H1 (cell line): Measurements from ENCODE around the gene GGT6. TPM values are rescaled to one million over a fixed set of nuclear protein-coding genes. Genes with fewer than 3 reads are reported as not detected.

ENCODE experiments used
- CTCF ChIA-PET: fragments of 300-600 bp; sonication (Branson Sonifier 250); formaldehyde crosslinking; loops from one replicate; lab custom pipeline; 2021; ENCODE audit not compliant: partially characterized antibody; lab: Charles Lee
- POLR2A ChIA-PET: fragments of 300-600 bp; sonication (Branson Sonifier 250); formaldehyde crosslinking; loops from one replicate; lab custom pipeline; 2021; ENCODE audit warnings: inconsistent platforms; ENCODE audit not compliant: partially characterized antibody; lab: Charles Lee
- DNase-seq, 2 experiments: peaks; one replicate each; pipeline versions ENCODE4 v3.0.0 to v3.0.0-alpha.2; 2010 to 2022; ENCODE audit warnings: low spot score in 2 of 2, low read depth in 1 of 2, mixed read lengths in 1 of 2
- FAIRE-seq: peaks from 2 replicates; lab custom pipeline; 2011; peaks lifted over from hg19 to GRCh38; lab: Jason Lieb, UNC
- H2AFZ ChIP-seq: 2 replicates; pipeline ENCODE4 v1.8.1; 2012; ENCODE audit warnings: low read length, inconsistent platforms
- H2AK5ac ChIP-seq: 2 replicates; pipeline ENCODE4 v1.6.1; 2013; ENCODE audit warnings: low read depth, low read length
- H2BK120ac ChIP-seq: replicated peaks from 2 replicates; pipeline ENCODE3; 2013; ENCODE audit warnings: low read depth, low read length, inconsistent platforms
- H2BK12ac ChIP-seq: 2 replicates; pipeline ENCODE4 v1.6.1; 2013; ENCODE audit warnings: low read depth, low read length
- H2BK15ac ChIP-seq: 2 replicates; pipeline ENCODE4 v1.6.1; 2013; ENCODE audit warnings: low read length
- H2BK20ac ChIP-seq: 2 replicates; pipeline ENCODE4 v1.6.1; 2013; ENCODE audit warnings: low read length
- H2BK5ac ChIP-seq: 2 replicates; pipeline ENCODE4 v1.6.1; 2013; ENCODE audit warnings: low read depth, low read length
- H3K14ac ChIP-seq: 2 replicates; pipeline ENCODE4 v1.6.1; 2013; ENCODE audit warnings: inconsistent platforms; ENCODE audit not compliant: insufficient read length
- H3K18ac ChIP-seq: 2 replicates; pipeline ENCODE4 v1.6.1; 2013; ENCODE audit warnings: low read length; ENCODE audit errors: extremely low read depth
- H3K23ac ChIP-seq: 2 replicates; pipeline ENCODE4 v1.6.1; 2013; ENCODE audit warnings: inconsistent platforms; ENCODE audit not compliant: insufficient read length
- H3K23me2 ChIP-seq: 2 replicates; pipeline ENCODE4 v1.6.1; 2013; ENCODE audit warnings: low read depth, low read length
- H3K27ac ChIP-seq: 2 replicates; pipeline ENCODE4 v1.6.1; 2011; ENCODE audit warnings: low read depth, low read length, inconsistent platforms
- H3K27me3 ChIP-seq, 4 experiments: replicated peaks in 1 of 4; 1 replicate in 1 of 4; 2 replicates in 3 of 4; pipeline versions ENCODE4 v1.6.1 to v1.8.1; 2011 to 2013; ENCODE audit warnings: low read length in 3 of 4, mild to moderate bottlenecking in 3 of 4, inconsistent platforms in 2 of 4, mixed read lengths in 2 of 4, moderate library complexity in 1 of 4; ENCODE audit not compliant: control insufficient read depth in 3 of 4, insufficient read depth in 3 of 4; ENCODE audit errors: extremely low read depth in 1 of 4
- H3K36me3 ChIP-seq, 4 experiments: 2 replicates each; pipeline versions ENCODE4 v1.6.1 to v1.8.1; 2011 to 2013; ENCODE audit warnings: mild to moderate bottlenecking in 4 of 4, low read length in 3 of 4, moderate library complexity in 2 of 4, control low read depth in 1 of 4, inconsistent platforms in 1 of 4; ENCODE audit not compliant: insufficient read depth in 4 of 4, control insufficient read depth in 2 of 4
- H3K4ac ChIP-seq: replicated peaks from 2 replicates; pipeline ENCODE3; 2013; ENCODE audit warnings: low read length, low read depth, mixed read lengths, inconsistent platforms; ENCODE audit not compliant: insufficient read length
- H3K4me1 ChIP-seq, 4 experiments: replicated peaks in 1 of 4; 1 replicate in 1 of 4; 2 replicates in 3 of 4; pipeline versions ENCODE4 v1.6.1 to v1.8.1; 2011 to 2013; ENCODE audit warnings: low read length in 3 of 4, inconsistent platforms in 2 of 4, mixed read lengths in 1 of 4; ENCODE audit not compliant: insufficient read depth in 4 of 4, control insufficient read depth in 3 of 4
- H3K4me2 ChIP-seq, 2 experiments: 2 replicates each; pipeline versions ENCODE4 v1.6.1 to v1.8.1; 2011 to 2013; ENCODE audit warnings: low read depth in 2 of 2, low read length in 2 of 2, control low read depth in 1 of 2, inconsistent platforms in 1 of 2, mild to moderate bottlenecking in 1 of 2; ENCODE audit not compliant: insufficient read depth in 1 of 2
- H3K4me3 ChIP-seq, 4 experiments: fragments of 200-600, 300-600 bp in 1 of 4; sonication (generic), shearing (Covaris generic), sonication (Bioruptor Twin) in 1 of 4; 2 replicates each; pipeline versions ENCODE4 v1.5.1 to v1.8.1; 2011 to 2016; ENCODE audit warnings: low read length in 4 of 4, low read depth in 3 of 4, control low read depth in 2 of 4, inconsistent platforms in 2 of 4, mild to moderate bottlenecking in 2 of 4, mixed read lengths in 1 of 4, moderate library complexity in 1 of 4; ENCODE audit not compliant: insufficient read depth in 2 of 4; ENCODE audit errors: extremely low read depth in 1 of 4
- H3K56ac ChIP-seq: replicated peaks from 2 replicates; pipeline ENCODE3; 2013; ENCODE audit warnings: low read depth, mild to moderate bottlenecking, mixed read lengths, low read length, inconsistent platforms; ENCODE audit not compliant: insufficient read length
- H3K79me1 ChIP-seq: 2 replicates; pipeline ENCODE4 v1.6.1; 2013; ENCODE audit warnings: low read depth, low read length, control low read depth
- H3K79me2 ChIP-seq, 2 experiments: 2 replicates each; pipeline versions ENCODE4 v1.6.1 to v1.8.1; 2012 to 2013; ENCODE audit warnings: low read length in 2 of 2, mild to moderate bottlenecking in 2 of 2, inconsistent platforms in 1 of 2; ENCODE audit not compliant: insufficient read depth in 2 of 2, control insufficient read depth in 1 of 2
- H3K9ac ChIP-seq, 4 experiments: replicated peaks in 1 of 4; 1 replicate in 1 of 4; 2 replicates in 3 of 4; pipeline versions ENCODE4 v1.6.1 to v1.8.1; 2011 to 2013; ENCODE audit warnings: low read depth in 3 of 4, low read length in 3 of 4, control low read depth in 2 of 4, mild to moderate bottlenecking in 2 of 4, moderate library complexity in 2 of 4, inconsistent platforms in 1 of 4; ENCODE audit errors: extremely low read depth in 1 of 4
- H3K9me3 ChIP-seq, 2 experiments: 2 replicates each; pipeline versions ENCODE4 v1.6.1 to v1.8.1; 2012 to 2013; ENCODE audit warnings: mild to moderate bottlenecking in 2 of 2, moderate library complexity in 2 of 2, control low read depth in 1 of 2, inconsistent platforms in 1 of 2, low read depth in 1 of 2, low read length in 1 of 2, mixed read lengths in 1 of 2; ENCODE audit not compliant: insufficient read depth in 2 of 2
- H4K20me1 ChIP-seq, 2 experiments: replicated peaks in 1 of 2; 2 replicates each; pipeline versions ENCODE3 to v1.8.1; 2011 to 2013; ENCODE audit warnings: inconsistent platforms in 2 of 2, low read length in 2 of 2, mild to moderate bottlenecking in 1 of 2; ENCODE audit not compliant: insufficient read depth in 2 of 2, control insufficient read depth in 1 of 2
- H4K5ac ChIP-seq: 2 replicates; pipeline ENCODE4 v1.6.1; 2013; ENCODE audit warnings: low read length, low read depth, mixed read lengths, inconsistent platforms; ENCODE audit not compliant: insufficient read length
- H4K8ac ChIP-seq: 2 replicates; pipeline ENCODE4 v1.8.0; 2013; ENCODE audit warnings: mild to moderate bottlenecking, moderate library complexity, low read length, inconsistent platforms; ENCODE audit not compliant: insufficient read depth; ENCODE audit errors: extremely low read depth
- H4K91ac ChIP-seq: replicated peaks from 2 replicates; pipeline ENCODE3; 2013; ENCODE audit warnings: low read length, mixed read lengths, inconsistent platforms; ENCODE audit not compliant: insufficient read length
- WGBS, 2 experiments: shearing (Covaris generic) in 1 of 2; methylation state at CpG; one replicate each; pipeline versions ENCODE4 v1.1.6 to v1.1.7; 2013 to 2015; ENCODE audit warnings: low lambda C conversion rate in 2 of 2, mixed read lengths in 2 of 2, inconsistent platforms in 1 of 2, low coverage in 1 of 2, missing lambda C conversion rate in 1 of 2; ENCODE audit not compliant: insufficient replicate concordance in 2 of 2, insufficient coverage in 1 of 2, insufficient read length in 1 of 2; ENCODE audit errors: extremely low coverage in 1 of 2, missing lambda C conversion rate in 1 of 2; 5-methylcytosine and 5-hydroxymethylcytosine counted together
- polyA plus RNA-seq, 7 experiments: library from polyadenylated mRNA; depleted of rRNA in 3 of 7; stranded (reverse) in 5 of 7; unstranded in 2 of 7; fragments of >200 nt in 5 of 7; fragments of 200-250 nt in 2 of 7; gene quantifications; 1 replicate in 5 of 7; 2 replicates in 1 of 7; 4 replicates in 1 of 7; pipeline versions ENCODE4 v1.2.1 to v1.2.3, GENCODE V29; 2011 to 2013; ENCODE audit warnings: missing spikeins in 2 of 7, mixed read lengths in 2 of 7
- total RNA-seq: library from RNA; stranded (reverse); fragmentation: NEBNext Ultra II Directional; extraction: Animal tissue kit (Norgen Biotek cat#: 25700); gene quantifications from 2 replicates; pipeline ENCODE4 v1.2.1, GENCODE V29; 2021

Gene GGT6
- total and polyA plus RNA-seq, 2 of the 8 experiments (the other 6 are each of a cell fraction or from before 2014, with no cell fraction given): 0.18 TPM; not detected in 1

- Histone ChIP-seq H2BK120ac (peak overlapping the region; percentile 16), H2AFZ (peak overlapping the region; percentile 45), H2BK5ac (no peak overlapping the region), H3K56ac (no peak overlapping the region), H4K91ac (peak overlapping the region; percentile 69), H4K8ac (no peak overlapping the region; the same call in 1 of the 2 replicates), H3K9ac (no peak overlapping the region), H2BK20ac (0 out of 2 replicates have a peak overlapping the region, but pooled peaks have one; percentile 68), H4K5ac (no peak overlapping the region), H3K27me3 (no peaks in the 10 kb centered on the region; a peak in 1 of 7 replicates), H3K14ac (no peak overlapping the region), H2AK5ac (no peak overlapping the region), H3K4me1 (peaks cover 2 to 12% (median 7%) of the 10 kb centered on the region in 4 experiments; a peak in 5 of 7 replicates), H3K4me3 (no peak overlapping the region), H3K27ac (no peak overlapping the region), H3K79me2 (no peaks in the 10 kb centered on the region), H3K9me3 (no peaks in the 10 kb centered on the region), H2BK12ac (peak overlapping the region; percentile 27; the same call in 1 of the 2 replicates), H3K18ac (no peak overlapping the region), H3K23me2 (no peaks in the 10 kb centered on the region; the same call in 1 of the 2 replicates), H3K4me2 (0 out of 4 replicates have a peak overlapping the region, but pooled peaks of 1 of the 2 experiments have one; percentile 0), H3K36me3 (no peaks in the 10 kb centered on the region), H3K4ac (no peak overlapping the region), H2BK15ac (peak overlapping the region; percentile 13; the same call in 1 of the 2 replicates), H4K20me1 (no peaks in the 10 kb centered on the region), H3K23ac (no peak overlapping the region), H3K79me1 (no peaks in the 10 kb centered on the region)
- ChIA-PET CTCF (interaction anchor here (0.6 to 7.4 kb wide), 33 partner anchors 8 to 810 kb away, joined by 3 to 170 read pairs (median 4); partner anchors contain the start of genes ALOX15 and SMTNL2), POLR2A (interaction anchor here (0.6 to 1.6 kb wide), 4 partner anchors 32 to 425 kb away, joined by 3 to 5 read pairs (median 4); no protein-coding TSS in a partner anchor)
- FAIRE-seq: peak; percentile 97
- DNase-seq: no peak
- 41% methylated on average over 16 of the region's 16 CpGs; no CpG with 5 or more reads in 1 of the 2 experiments for WGBS, 2 experiments
These were observed 5.1 kb upstream of the GGT6 start for GRCh38 chr17:4565209-4566141.
